ENCODE measurements around the gene STAT3. TPM values are rescaled to one million over a fixed set of nuclear protein-coding genes. Genes with fewer than 3 reads are reported as not detected.

The STAT3 gene
- total and polyA plus RNA-seq, 2 of the 13 experiments (the other 11 are each of a cell fraction or from before 2014, with no cell fraction given), result 61.8 to 62.4 TPM

GRCh38 chr17:42388381-42389134, at the start of gene STAT3 (continued):
- peak; percentile 2; the same call in 1 of the 2 replicates for TF ChIP-seq GATA4 (IDR thresholded peaks at IDR 0.05; ENCODE audit: borderline replicate concordance, low read depth)
- no peak for TF ChIP-seq LCORL (IDR thresholded peaks at IDR 0.05)
- TF ChIP-seq LCORL (CRISPR knock-in tag; IDR thresholded peaks at IDR 0.05), result peak; percentile 97
- TF ChIP-seq IRX3 (CRISPR knock-in tag; IDR thresholded peaks at IDR 0.05; ENCODE audit: borderline replicate concordance, low read depth), result peak; percentile 85; the same call in 1 of the 2 replicates
- TF ChIP-seq FIP1L1 (IDR thresholded peaks at IDR 0.05; ENCODE audit: borderline replicate concordance, insufficient read depth, low read depth, low read length), result peak; percentile 95; the same call in 1 of the 2 replicates
- TF ChIP-seq NFYC (CRISPR knock-in tag; IDR thresholded peaks at IDR 0.05), result peak; percentile 98
- TF ChIP-seq ZBTB25 (CRISPR knock-in tag; IDR thresholded peaks at IDR 0.05), result peak; percentile 99
- TF ChIP-seq PATZ1 (CRISPR knock-in tag; IDR thresholded peaks at IDR 0.05), result peak; percentile 93
- TF ChIP-seq CSRNP1 (CRISPR knock-in tag; IDR thresholded peaks at IDR 0.05), result peak; percentile 98
- peak; percentile 15; the same call in 1 of the 2 replicates for TF ChIP-seq THAP8 (CRISPR knock-in tag; IDR thresholded peaks at IDR 0.05; ENCODE audit: borderline replicate concordance)
- TF ChIP-seq MTF2 (CRISPR knock-in tag; IDR thresholded peaks at IDR 0.05; ENCODE audit: borderline replicate concordance), result no peak
- TF ChIP-seq ZNF546 (CRISPR knock-in tag; conservative IDR thresholded peaks at IDR 0.05), result peak; percentile 88
- TF ChIP-seq RARG (CRISPR knock-in tag; IDR thresholded peaks at IDR 0.05; ENCODE audit: low read depth), result peak; percentile 83; the same call in 1 of the 2 replicates
- TF ChIP-seq PHF20 (CRISPR knock-in tag; IDR thresholded peaks at IDR 0.05), result peak; percentile 84
- TF ChIP-seq ARNTL (CRISPR knock-in tag; IDR thresholded peaks at IDR 0.05), result peak; percentile 94
- peak; percentile 91 for TF ChIP-seq ZNF12 (CRISPR knock-in tag; IDR thresholded peaks at IDR 0.05)
- no peak for TF ChIP-seq ZNF879 (CRISPR knock-in tag; IDR thresholded peaks at IDR 0.05)
- peak; percentile 95; the same call in 1 of the 2 replicates for TF ChIP-seq ZNF431 (CRISPR knock-in tag; IDR thresholded peaks at IDR 0.05; ENCODE audit: borderline replicate concordance, low read depth)
- TF ChIP-seq ZNF276 (CRISPR knock-in tag; IDR thresholded peaks at IDR 0.05; ENCODE audit: low read depth), result peak; percentile 91
- no peak for TF ChIP-seq FOXO4 (CRISPR knock-in tag; conservative IDR thresholded peaks at IDR 0.05)
